ENCODE data around the gene HOXA7.

The HOXA7 gene

GRCh38 chr7:27188386-27189294, 32.2 kb upstream of the HOXA7 start:
- Mint-ChIP-seq H3K4me3 (peak overlapping the region; percentile 11), H3K27ac (peak overlapping the region; percentile 13), H3K9me3 (no peaks in the 10 kb centered on the region), H3K36me3 (peaks cover 19% of the 10 kb centered on the region), H3K27me3 (peaks cover 100% of the 10 kb centered on the region), H3K4me1 (peaks cover 49% of the 10 kb centered on the region)
- peak; percentile 61 for DNase-seq
- CTCF ChIA-PET: interaction anchor here (0.7 to 2.7 kb wide), 4 partner anchors 7 to 505 kb away, joined by 3 to 11 read pairs (median 4); no protein-coding TSS in a partner anchor

- H3K36me3 Mint-ChIP-seq: peaks cover 19% of the 10 kb centered on the region
- CTCF ChIA-PET: interaction anchor here (0.7 to 2.7 kb wide), 5 partner anchors 8 to 504 kb away, joined by 3 to 11 read pairs (median 3); no protein-coding TSS in a partner anchor
- H3K27me3 Mint-ChIP-seq: peaks cover 100% of the 10 kb centered on the region
- peaks cover 46% of the 10 kb centered on the region for H3K4me1 Mint-ChIP-seq
- peak overlapping the region; percentile 52 for H3K27ac Mint-ChIP-seq
- peak overlapping the region; percentile 11 for H3K4me3 Mint-ChIP-seq
- peak; percentile 19 for DNase-seq
- H3K9me3 Mint-ChIP-seq: no peaks in the 10 kb centered on the region
Measured at GRCh38 chr7:27187475-27188385, 31.3 kb upstream of the HOXA7 start.

- Mint-ChIP-seq H3K27me3 (peaks cover 100% of the 10 kb centered on the region), H3K36me3 (peaks cover 19% of the 10 kb centered on the region), H3K4me1 (peaks cover 42% of the 10 kb centered on the region), H3K4me3 (peak overlapping the region; percentile 10), H3K9me3 (no peaks in the 10 kb centered on the region), H3K27ac (peak overlapping the region; percentile 52)
- no peak for DNase-seq
- CTCF ChIA-PET: interaction anchor here (1.2 to 2.7 kb wide), 3 partner anchors 9 to 24 kb away, joined by 3 to 11 read pairs (median 3); no protein-coding TSS in a partner anchor
Measured at GRCh38 chr7:27186668-27187474, 30.4 kb upstream of the HOXA7 start.

GRCh38 chr7:27185854-27186667, 29.6 kb upstream of the HOXA7 start:
- Mint-ChIP-seq H3K4me3 (peak overlapping the region; percentile 51), H3K4me1 (peaks cover 42% of the 10 kb centered on the region), H3K27ac (peak overlapping the region; percentile 86), H3K36me3 (peaks cover 19% of the 10 kb centered on the region), H3K9me3 (no peaks in the 10 kb centered on the region), H3K27me3 (peaks cover 100% of the 10 kb centered on the region)
- CTCF ChIA-PET: interaction anchor here (2.7 kb wide), 1 partner anchor 10 kb away, joined by 11 read pairs; no protein-coding TSS in a partner anchor
- DNase-seq: peak; percentile 20

GRCh38 chr7:27185013-27185853, 28.8 kb upstream of the HOXA7 start, which contains the start of gene HOXA11:
HOXA11 (minus strand) TSS chr7:27185232; CDS start chr7:27185144, 88 bp downstream.
- CTCF ChIA-PET: interaction anchor here (2.7 kb wide), 1 partner anchor 10 kb away, joined by 11 read pairs; no protein-coding TSS in a partner anchor
- peak within 1 kb of the TSS; percentile 51 for H3K4me3 Mint-ChIP-seq
- peak within 1 kb of the TSS; percentile 86 for H3K27ac Mint-ChIP-seq
- DNase-seq: peak; percentile 18
- no peaks in the 10 kb centered on the region for H3K9me3 Mint-ChIP-seq
- H3K4me1 Mint-ChIP-seq: peaks cover 43% of the 10 kb centered on the region
- H3K36me3 Mint-ChIP-seq: peaks cover 18% of the 10 kb centered on the region
- peaks cover 100% of the 10 kb centered on the region for H3K27me3 Mint-ChIP-seq

- peak; percentile 28 for DNase-seq
- Mint-ChIP-seq H3K4me3 (peak overlapping the region; percentile 44), H3K4me1 (peaks cover 44% of the 10 kb centered on the region), H3K27ac (peak overlapping the region; percentile 69), H3K36me3 (peaks cover 14% of the 10 kb centered on the region), H3K27me3 (peaks cover 100% of the 10 kb centered on the region), H3K9me3 (no peaks in the 10 kb centered on the region)
- CTCF ChIA-PET: interaction anchor here (3.0 kb wide), 1 partner anchor 12 kb away, joined by 11 read pairs; no protein-coding TSS in a partner anchor
Measured at GRCh38 chr7:27184337-27185012, 28.0 kb upstream of the HOXA7 start.

- DNase-seq: peak; percentile 11
- H3K9me3 Mint-ChIP-seq: no peaks in the 10 kb centered on the region
- H3K36me3 Mint-ChIP-seq: peaks cover 14% of the 10 kb centered on the region
- peaks cover 100% of the 10 kb centered on the region for H3K27me3 Mint-ChIP-seq
- CTCF ChIA-PET: interaction anchor here (3.0 kb wide), 1 partner anchor 12 kb away, joined by 11 read pairs; no protein-coding TSS in a partner anchor
- H3K4me1 Mint-ChIP-seq: peaks cover 43% of the 10 kb centered on the region
- H3K27ac Mint-ChIP-seq: peak overlapping the region; percentile 24
- H3K4me3 Mint-ChIP-seq: peak overlapping the region; percentile 21
Measured at GRCh38 chr7:27183682-27184336, 27.3 kb upstream of the HOXA7 start.

GRCh38 chr7:27182861-27183681, 26.6 kb upstream of the HOXA7 start:
- Mint-ChIP-seq H3K9me3 (no peaks in the 10 kb centered on the region), H3K27ac (no peak overlapping the region), H3K27me3 (peaks cover 99% of the 10 kb centered on the region), H3K4me3 (no peak overlapping the region), H3K36me3 (peaks cover 9% of the 10 kb centered on the region), H3K4me1 (peaks cover 36% of the 10 kb centered on the region)
- peak; percentile 18 for DNase-seq
- CTCF ChIA-PET: interaction anchor here (1.2 to 3.0 kb wide), 2 partner anchors 13 to 22 kb away, joined by 4 to 11 read pairs; no protein-coding TSS in a partner anchor

- Mint-ChIP-seq H3K4me3 (no peak overlapping the region), H3K9me3 (no peaks in the 10 kb centered on the region), H3K36me3 (peaks cover 9% of the 10 kb centered on the region), H3K27me3 (peaks cover 99% of the 10 kb centered on the region), H3K27ac (no peak overlapping the region), H3K4me1 (peaks cover 29% of the 10 kb centered on the region)
- CTCF ChIA-PET: interaction anchor here (1.2 to 3.0 kb wide), 3 partner anchors 14 to 22 kb away, joined by 3 to 11 read pairs (median 4); no protein-coding TSS in a partner anchor
- DNase-seq: peak; percentile 12
Measured at GRCh38 chr7:27182285-27182841, 25.9 kb upstream of the HOXA7 start.

GRCh38 chr7:27181795-27182275, 25.4 kb upstream of the HOXA7 start:
- peak; percentile 12 for DNase-seq
- CTCF ChIA-PET: interaction anchor here (1.3 to 3.0 kb wide), 2 partner anchors 14 to 23 kb away, joined by 3 to 11 read pairs; no protein-coding TSS in a partner anchor
- H3K36me3 Mint-ChIP-seq: peaks cover 9% of the 10 kb centered on the region
- peaks cover 99% of the 10 kb centered on the region for H3K27me3 Mint-ChIP-seq
- H3K9me3 Mint-ChIP-seq: no peaks in the 10 kb centered on the region
- H3K27ac Mint-ChIP-seq: no peak overlapping the region
- no peak overlapping the region for H3K4me3 Mint-ChIP-seq
- H3K4me1 Mint-ChIP-seq: peaks cover 26% of the 10 kb centered on the region

Data from activated naive CD4-positive, alpha-beta T cell treated with anti-CD3 and anti-CD28 coated beads, Interleukin-2, amount 10 ng/mL, durations not matched to agents 7 days and 5 days (primary cell).